H1 (cell line): Measurements from ENCODE around the gene PCCA. TPM values are rescaled to one million over a fixed set of nuclear protein-coding genes. Genes with fewer than 3 reads are reported as not detected.

ENCODE experiments used
- CHD2 ChIP-seq: IDR thresholded peaks from 2 replicates; pipeline ENCODE4 v1.6.1; 2012; ENCODE audit warnings: low read length, improper control_type of control experiment
- KDM1A ChIP-seq: fragments of 200-600, 300-600 bp; sonication (generic); IDR thresholded peaks from 2 replicates; pipeline ENCODE4 v1.7.1; 2016; ENCODE audit warnings: mild to moderate bottlenecking, low read length, borderline replicate concordance
- MAFK ChIP-seq: IDR thresholded peaks from 2 replicates; pipeline ENCODE4 v1.6.1; 2012; ENCODE audit warnings: low read depth, mild to moderate bottlenecking, improper control_type of control experiment, low read length
- RAD21 ChIP-seq, 2 experiments: IDR thresholded peaks in 1 of 2; conservative IDR thresholded peaks in 1 of 2; 2 replicates each; pipeline ENCODE4 v1.6.1; 2011; ENCODE audit warnings: low read depth in 2 of 2, low read length in 2 of 2, improper control_type of control experiment in 1 of 2, inconsistent platforms in 1 of 2, mild to moderate bottlenecking in 1 of 2, moderate library complexity in 1 of 2
- SP1 ChIP-seq: IDR thresholded peaks from 2 replicates; pipeline ENCODE4 v1.6.1; 2011; ENCODE audit warnings: low read depth, low read length
- TAF1 ChIP-seq: IDR thresholded peaks from 2 replicates; pipeline ENCODE4 v1.6.1; 2011; ENCODE audit warnings: mild to moderate bottlenecking, low read depth, low read length
- polyA plus RNA-seq, 7 experiments: library from polyadenylated mRNA; depleted of rRNA in 3 of 7; stranded (reverse) in 5 of 7; unstranded in 2 of 7; fragments of >200 nt in 5 of 7; fragments of 200-250 nt in 2 of 7; gene quantifications; 1 replicate in 5 of 7; 2 replicates in 1 of 7; 4 replicates in 1 of 7; pipeline versions ENCODE4 v1.2.1 to v1.2.3, GENCODE V29; 2011 to 2013; ENCODE audit warnings: missing spikeins in 2 of 7, mixed read lengths in 2 of 7
- total RNA-seq: library from RNA; stranded (reverse); fragmentation: NEBNext Ultra II Directional; extraction: Animal tissue kit (Norgen Biotek cat#: 25700); gene quantifications from 2 replicates; pipeline ENCODE4 v1.2.1, GENCODE V29; 2021
- TF ChIP-seq, protein P1 (sequence below): IDR thresholded peaks from 2 replicates; pipeline ENCODE4 v1.6.1; 2012; ENCODE audit warnings: inconsistent platforms

PCCA gene
- total and polyA plus RNA-seq, 2 of the 8 experiments (the other 6 are each of a cell fraction or from before 2014, with no cell fraction given), result 18.4 to 49.8 TPM

GRCh38 chr13:100211016-100211710 lies 122.3 kb downstream of the PCCA start (continued):
- TF ChIP-seq KDM1A (no peak), TAF1 (no peak), RAD21 (IDR thresholded peaks at IDR 0.05 in 1 of 2, conservative IDR thresholded peaks at IDR 0.05 in 1 of 2; ENCODE audit: low read depth in 2 of 2, low read length in 2 of 2) (no peak), SP1 (no peak), MAFK (no peak), CHD2 (no peak)
- TF ChIP-seq, protein P1, sequence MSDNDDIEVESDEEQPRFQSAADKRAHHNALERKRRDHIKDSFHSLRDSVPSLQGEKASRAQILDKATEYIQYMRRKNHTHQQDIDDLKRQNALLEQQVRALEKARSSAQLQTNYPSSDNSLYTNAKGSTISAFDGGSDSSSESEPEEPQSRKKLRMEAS, result no peak
